HG02938 (cell line): ENCODE data around the gene SYNE1.
"Not testable (repeated sequence)": the region's sequence is repeated elsewhere in the genome, so short reads cannot be mapped to it uniquely, and the experiment has no call there.

Experiments used
- ATAC-seq: cut with Tn5 transposase; IDR thresholded peaks from one replicate; pipeline ENCODE4 v1.9.1; 2021; ENCODE audit warnings: mild to moderate bottlenecking, moderate library complexity; ENCODE audit not compliant: unreplicated experiment

SYNE1 gene

GRCh38 chr6:152086223-152086873, 550.8 kb downstream of the SYNE1 start:
- ATAC-seq: no peak

GRCh38 chr6:152085451-152085921, 551.7 kb downstream of the SYNE1 start:
- no peak for ATAC-seq

GRCh38 chr6:152078804-152079203, 558.4 kb downstream of the SYNE1 start:
- no peak for ATAC-seq

GRCh38 chr6:152078001-152078400, 559.2 kb downstream of the SYNE1 start:
- no peak for ATAC-seq

DNA sequence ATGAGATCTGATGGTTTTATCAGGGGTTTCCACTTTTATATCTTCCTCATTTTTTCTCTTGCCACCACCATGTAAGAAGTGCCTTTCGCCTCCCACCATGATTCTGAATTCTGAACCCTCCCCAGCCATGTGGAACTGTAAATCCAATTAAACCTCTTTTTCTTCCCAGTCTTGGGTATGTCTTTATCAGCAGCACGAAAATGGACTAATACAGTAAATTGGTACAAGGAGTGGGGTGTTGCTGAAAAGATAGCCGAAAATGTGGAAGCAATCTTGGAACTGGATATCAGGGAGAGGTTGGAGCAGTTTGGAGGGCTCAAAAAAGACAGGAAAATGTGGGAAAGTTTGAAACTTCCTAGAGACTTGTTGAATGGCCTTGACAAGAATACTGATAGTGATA, 560.9 kb downstream of the SYNE1 start:
- ATAC-seq: not testable (repeated sequence)

GRCh38 chr6:152071843-152072242, 565.3 kb downstream of the SYNE1 start:
- no peak for ATAC-seq
